ENCODE measurements around the gene SEMA5B.

Gene SEMA5B

DNA sequence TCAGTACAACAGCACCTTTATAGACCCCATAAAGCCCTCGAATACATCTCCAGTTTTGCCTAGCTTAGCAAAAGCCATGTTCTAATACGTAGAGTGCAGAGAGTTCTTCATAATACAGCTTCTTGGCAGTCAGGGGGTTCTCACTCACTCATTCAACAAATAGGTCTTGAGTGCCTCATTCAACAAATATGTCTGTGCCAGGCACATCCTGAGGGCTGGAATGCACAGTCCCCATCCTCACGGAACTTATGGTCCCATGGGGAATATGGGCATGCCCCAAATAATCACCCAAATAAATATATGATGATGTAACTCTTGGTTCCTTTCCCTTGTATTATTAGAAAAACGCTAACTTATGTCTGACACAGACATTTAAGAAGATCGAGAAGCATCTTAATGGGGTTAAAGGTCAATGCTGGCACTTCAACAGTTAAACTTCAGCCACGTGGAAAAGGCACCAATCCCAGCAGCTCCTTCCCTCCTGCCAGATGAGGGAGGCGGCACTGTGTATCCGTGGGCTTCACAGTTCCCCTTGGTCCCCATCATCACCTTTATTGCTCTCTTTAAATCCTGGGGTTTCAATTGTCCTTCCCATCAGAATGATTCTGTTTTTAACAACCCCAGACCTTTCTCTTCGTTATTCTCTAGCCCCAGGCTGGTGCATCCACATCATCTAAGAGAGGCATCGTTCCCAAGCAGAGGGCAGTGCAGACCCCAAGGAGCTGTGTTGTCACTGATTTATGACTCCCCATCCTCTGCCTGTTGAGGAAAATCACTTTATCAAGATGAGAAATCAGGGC, 18.9 kb upstream of the SEMA5B start:
- TF ChIP-seq, protein P1, sequence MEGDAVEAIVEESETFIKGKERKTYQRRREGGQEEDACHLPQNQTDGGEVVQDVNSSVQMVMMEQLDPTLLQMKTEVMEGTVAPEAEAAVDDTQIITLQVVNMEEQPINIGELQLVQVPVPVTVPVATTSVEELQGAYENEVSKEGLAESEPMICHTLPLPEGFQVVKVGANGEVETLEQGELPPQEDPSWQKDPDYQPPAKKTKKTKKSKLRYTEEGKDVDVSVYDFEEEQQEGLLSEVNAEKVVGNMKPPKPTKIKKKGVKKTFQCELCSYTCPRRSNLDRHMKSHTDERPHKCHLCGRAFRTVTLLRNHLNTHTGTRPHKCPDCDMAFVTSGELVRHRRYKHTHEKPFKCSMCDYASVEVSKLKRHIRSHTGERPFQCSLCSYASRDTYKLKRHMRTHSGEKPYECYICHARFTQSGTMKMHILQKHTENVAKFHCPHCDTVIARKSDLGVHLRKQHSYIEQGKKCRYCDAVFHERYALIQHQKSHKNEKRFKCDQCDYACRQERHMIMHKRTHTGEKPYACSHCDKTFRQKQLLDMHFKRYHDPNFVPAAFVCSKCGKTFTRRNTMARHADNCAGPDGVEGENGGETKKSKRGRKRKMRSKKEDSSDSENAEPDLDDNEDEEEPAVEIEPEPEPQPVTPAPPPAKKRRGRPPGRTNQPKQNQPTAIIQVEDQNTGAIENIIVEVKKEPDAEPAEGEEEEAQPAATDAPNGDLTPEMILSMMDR (IDR thresholded peaks at IDR 0.05; ENCODE audit: low read depth, low read length), result no peak
- no peak overlapping the region for H3K4me3 ChIP-seq (ENCODE audit: low read depth, low read length)

DNA sequence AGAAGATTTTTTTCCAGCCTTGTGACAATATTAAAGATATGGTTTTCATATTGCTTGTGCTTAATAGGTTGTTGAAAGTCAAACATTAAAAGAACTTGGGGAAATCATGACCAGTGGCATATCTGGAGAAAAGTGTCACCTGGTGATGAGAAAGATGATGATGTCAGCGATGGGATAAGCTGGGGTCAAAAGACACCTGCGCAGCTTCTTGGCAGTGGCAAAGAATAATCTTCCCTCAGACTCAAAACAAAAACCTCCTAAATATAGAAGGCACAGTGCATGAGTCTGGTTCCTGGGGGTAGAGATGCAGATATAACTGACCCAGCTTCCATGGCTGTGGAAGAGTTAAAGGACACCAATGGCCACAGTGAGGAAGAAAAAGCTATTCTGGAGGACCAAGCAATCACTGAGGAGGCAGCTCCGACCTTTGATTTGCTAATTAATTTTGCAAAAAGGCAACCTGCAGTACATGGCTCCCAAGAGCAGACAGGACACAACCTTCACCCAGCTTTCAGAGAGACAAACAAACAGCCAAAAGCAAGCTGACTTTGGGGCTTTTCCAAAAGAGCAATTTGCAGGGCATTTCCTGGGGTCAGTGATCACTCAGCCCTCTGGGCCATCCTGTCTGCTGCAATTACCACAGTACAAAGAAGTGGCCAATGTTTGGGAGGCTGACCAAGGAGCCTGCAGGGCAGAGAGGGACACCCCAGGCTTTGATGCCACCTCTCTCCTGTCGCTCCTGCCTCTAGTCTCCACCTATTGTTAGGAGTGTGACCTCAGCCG, 17.6 kb upstream of the SEMA5B start:
- H3K4me3 ChIP-seq (ENCODE audit: low read depth, low read length), result no peak overlapping the region
- TF ChIP-seq, protein P1 (IDR thresholded peaks at IDR 0.05; ENCODE audit: low read depth, low read length), result no peak

DNA sequence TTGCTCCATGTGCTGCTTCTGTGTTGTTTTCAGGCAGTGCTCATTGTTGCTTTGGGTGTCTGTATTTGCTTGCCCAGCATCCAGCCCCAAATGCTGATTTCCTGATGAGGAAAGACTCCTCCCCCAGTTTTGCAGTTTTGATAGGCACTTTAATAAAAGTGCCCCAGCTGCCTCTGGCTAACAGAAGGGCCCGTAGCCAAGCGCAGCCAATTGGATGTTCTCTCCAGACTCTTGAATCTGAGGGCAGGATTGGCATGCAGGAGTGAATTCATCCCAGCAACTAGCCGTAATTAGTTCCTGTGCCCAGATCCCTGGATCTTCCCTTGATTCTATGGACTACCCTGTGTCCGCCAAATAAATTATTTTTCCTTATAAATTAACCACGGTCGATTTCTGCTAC, 14.8 kb upstream of the SEMA5B start:
- TF ChIP-seq, protein P1 (IDR thresholded peaks at IDR 0.05; ENCODE audit: low read depth, low read length), result no peak
- no peak overlapping the region for H3K4me3 ChIP-seq (ENCODE audit: low read depth, low read length)

DNA sequence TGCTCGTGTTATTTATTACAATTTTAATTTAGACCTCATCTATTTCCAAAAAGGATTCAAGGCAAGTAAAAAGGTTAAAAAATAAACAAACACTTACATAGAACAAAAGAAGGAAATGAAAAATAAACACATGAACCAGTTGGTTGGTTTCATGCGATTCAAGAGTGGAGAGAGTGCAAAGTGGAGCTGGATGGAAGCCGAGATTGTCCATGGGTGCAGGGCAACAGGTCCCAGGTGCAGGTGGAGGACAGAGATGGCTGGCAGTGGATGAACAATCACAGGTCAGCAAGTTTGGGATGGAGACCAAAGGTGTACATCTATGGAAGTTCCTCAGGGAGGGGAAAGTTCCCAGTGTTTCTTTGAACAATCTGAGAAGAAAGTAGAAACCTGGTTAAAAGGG, 11.6 kb upstream of the SEMA5B start:
- H3K4me3 ChIP-seq (ENCODE audit: low read depth, low read length), result no peak overlapping the region
- TF ChIP-seq, protein P1 (IDR thresholded peaks at IDR 0.05; ENCODE audit: low read depth, low read length), result no peak

DNA sequence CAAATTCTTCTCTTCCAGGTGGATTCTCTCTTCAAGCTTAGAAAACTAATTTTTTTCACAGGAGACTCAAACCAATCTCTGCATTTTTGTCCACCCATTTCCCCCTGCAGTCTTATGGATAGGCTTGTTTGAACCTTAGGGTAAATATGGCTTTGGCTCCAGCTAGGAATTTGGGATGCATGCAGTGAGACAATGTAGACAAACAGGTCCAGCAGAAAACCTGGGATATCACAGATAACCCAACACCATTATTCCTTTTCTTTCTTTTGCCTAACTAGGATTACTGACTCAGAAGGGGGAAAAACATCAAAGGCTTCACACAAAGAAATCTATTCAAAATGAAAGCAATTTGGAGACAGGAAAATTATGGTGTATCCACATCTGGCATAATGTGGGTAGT, 11.2 kb upstream of the SEMA5B start:
- TF ChIP-seq, protein P1 (IDR thresholded peaks at IDR 0.05; ENCODE audit: low read depth, low read length), result no peak
- no peak overlapping the region for H3K4me3 ChIP-seq (ENCODE audit: low read depth, low read length)

DNA sequence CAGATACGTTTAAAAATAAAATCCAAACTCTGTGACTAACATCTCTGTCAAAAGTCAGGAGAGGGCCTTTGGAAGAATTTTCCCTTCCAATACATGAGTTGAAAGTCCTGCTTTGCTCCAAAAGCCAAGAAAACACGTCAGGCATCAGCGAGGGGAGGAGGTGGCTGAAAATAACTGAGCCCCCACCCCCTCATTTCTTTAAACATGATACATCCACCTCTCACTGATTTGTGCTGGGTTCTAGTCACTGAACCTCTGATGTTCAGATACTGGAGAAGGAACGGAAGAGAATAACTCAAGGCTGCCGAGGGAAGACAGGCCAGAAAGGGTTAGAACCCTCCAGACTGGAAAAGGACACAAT, 9.4 kb upstream of the SEMA5B start:
- no peak overlapping the region for H3K4me3 ChIP-seq (ENCODE audit: low read depth, low read length)
- TF ChIP-seq, protein P1 (IDR thresholded peaks at IDR 0.05; ENCODE audit: low read depth, low read length), result no peak

Data from WI38 (cell line).